GM21367 (cell line): Measurements from ENCODE around the gene CCDC127.
"Not testable (repeated sequence)": the region's sequence is repeated elsewhere in the genome, so short reads cannot be mapped to it uniquely, and the experiment has no call there.

Experiments used
- ATAC-seq: cut with Tn5 transposase; IDR thresholded peaks from one replicate; pipeline ENCODE4 v1.9.1; 2021; ENCODE audit not compliant: unreplicated experiment

Gene CCDC127, protein sequence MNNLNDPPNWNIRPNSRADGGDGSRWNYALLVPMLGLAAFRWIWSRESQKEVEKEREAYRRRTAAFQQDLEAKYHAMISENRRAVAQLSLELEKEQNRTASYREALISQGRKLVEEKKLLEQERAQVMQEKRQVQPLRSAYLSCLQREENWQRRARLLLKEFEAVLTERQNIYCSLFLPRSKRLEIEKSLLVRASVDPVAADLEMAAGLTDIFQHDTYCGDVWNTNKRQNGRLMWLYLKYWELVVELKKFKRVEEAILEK

DNA sequence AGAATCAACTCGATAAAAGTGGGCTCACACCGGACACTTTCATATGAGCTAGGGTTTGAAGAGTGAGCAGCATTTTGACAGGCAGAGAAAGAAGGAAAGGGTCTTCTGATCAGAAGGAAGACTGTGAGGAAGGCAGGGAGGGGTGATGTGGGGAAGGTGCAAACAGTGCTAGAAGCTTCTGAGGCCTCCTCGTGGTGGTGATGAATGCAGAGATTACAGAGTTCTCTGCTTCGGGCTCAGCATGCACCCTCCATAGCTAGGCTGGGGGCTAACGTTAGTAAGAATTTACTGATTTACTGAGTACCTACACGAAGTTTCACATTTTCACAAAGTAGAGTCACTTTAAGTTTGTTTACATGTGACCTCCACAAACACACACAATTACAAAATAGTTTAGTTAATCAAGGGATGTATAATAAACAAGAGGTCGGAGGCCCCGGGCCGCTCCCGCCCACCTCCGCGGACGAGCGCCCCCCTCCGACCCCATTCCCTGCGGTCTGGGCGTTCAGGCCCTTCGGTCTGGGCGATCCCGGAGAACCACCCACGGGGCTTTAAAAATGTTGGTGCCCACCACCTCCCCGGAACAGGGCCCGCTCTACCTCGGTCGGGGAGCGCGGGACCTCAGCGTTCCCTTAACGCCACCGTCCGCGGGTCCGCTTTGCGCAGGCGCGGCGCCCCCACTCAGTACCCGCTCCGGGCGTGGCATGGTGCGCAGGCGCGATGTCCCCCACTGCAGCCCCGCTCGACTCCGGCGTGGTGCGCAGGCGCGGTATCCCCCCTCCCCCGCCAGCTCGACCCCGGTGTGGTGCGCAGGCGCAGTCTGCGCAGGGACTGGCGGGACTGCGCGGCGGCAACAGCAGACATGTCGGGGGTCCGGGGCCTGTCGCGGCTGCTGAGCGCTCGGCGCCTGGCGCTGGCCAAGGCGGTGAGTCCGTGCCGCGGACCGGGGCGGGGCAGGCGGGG is at the start of gene CCDC127, which contains the start of gene SDHA:
TSS of gene CCDC127 (minus strand) at position 660 of the 963 bp plus-strand sequence. CDS start 1,304 bp downstream, outside the sequence.
TSS of gene SDHA (plus strand) at position 827 of the 963 bp plus-strand sequence. CDS start at position 863, 36 bp downstream.
- ATAC-seq = peak; percentile 59

DNA sequence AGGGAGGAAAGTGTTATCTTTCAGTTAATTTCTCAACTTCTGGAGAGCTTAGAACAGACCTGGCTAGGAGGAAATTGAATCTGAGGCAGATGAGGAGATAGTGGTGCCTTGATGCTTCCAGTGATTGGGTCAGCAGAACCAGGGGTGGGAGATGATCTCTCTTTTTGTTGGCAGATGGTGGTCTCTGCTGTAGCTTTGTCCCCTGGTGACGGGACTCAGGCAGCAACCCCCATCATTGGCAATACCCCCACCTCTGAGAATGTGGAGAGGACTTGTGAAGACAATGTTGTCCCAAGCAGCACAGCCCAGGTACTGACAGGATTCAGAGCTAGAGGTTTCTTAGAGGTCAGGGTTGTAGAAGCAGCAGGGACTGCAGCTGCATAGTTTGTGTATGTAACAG is 49.8 kb upstream of the CCDC127 start:
- ATAC-seq = no peak

DNA sequence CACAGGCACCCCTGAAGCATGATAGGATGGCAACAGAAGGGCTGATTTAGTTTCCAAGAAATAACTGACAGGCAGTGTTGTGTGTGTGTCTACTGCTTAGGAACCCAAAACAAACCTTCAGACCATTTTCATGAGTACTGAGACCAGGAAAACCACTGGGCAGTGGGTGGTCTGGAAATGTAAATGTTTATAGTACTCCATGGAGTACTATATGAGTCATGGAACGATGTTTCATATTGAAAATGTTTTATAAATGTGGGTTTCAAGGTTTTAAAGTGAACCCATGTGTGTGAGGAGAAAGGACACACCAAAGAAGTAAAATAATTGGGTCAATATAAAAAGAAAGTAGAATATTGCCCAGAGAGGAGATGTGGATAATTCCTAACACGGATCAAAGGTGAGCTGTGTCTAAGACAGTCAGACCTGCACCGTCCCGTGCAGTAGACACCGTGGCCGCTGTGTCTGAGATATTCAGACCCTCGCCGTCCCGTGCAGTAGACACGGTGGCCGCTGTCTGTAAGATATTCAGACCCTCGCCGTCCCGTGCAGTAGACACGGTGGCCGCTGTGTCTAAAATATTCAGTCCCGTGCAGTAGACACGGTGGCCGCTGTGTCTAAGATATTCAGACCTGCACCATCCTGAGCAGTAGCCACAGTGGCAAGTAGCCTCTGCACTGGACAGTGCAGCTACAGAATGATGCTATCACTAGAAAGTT is 48.5 kb upstream of the CCDC127 start:
- ATAC-seq = not testable (repeated sequence)

DNA sequence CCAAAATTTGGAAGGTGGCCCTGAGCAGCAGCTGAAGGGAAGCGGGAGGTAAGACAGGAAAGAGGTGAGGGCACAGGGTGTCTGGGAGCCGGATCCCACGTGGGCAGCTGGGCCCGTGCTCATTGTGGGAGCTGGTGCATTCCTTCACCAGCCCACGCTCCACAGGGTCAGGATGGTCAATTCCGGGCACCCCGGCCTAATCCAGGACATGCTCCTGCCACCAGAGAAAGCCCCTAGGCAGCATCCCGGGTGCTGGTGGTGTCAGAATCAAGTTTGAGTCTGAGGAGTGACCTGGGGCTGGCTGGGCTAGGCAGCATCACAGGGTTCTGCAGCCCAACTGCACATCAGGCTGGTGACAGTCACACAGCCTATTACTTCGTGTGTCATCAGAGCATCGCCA is 46.4 kb upstream of the CCDC127 start:
- no peak for ATAC-seq

DNA sequence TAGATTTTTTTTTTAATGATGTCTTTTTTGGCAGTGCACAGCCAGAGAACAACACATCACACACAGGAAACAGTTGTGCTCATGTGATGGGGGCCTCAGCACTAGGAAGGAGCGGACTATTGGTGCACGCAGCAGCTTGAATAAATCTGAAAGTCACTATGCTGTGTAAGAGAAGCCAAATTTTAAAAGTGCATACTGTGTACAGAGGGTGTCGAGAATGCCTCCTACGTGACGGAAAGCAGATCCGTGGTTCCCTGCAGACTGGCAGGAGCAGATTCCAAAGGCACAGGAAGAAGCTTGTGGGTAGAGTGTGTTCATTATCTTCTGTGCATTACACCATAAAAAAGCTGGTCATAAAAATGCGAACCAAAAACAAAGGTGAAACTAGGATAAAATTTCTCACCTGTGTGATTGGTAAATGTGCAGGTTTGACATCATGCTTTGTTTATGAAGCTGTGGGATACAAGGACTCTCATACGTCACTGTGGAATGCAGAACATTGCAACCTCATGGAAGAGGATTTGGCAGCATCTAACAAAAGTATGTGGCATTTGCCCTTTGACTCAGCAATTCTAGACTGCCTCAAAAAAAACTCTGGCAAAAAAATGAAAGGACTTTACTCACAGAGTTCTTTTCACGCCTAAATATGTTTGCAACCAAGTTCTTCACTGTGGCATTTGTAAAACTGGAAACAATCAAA is 45.5 kb upstream of the CCDC127 start:
- ATAC-seq = not testable (repeated sequence)

DNA sequence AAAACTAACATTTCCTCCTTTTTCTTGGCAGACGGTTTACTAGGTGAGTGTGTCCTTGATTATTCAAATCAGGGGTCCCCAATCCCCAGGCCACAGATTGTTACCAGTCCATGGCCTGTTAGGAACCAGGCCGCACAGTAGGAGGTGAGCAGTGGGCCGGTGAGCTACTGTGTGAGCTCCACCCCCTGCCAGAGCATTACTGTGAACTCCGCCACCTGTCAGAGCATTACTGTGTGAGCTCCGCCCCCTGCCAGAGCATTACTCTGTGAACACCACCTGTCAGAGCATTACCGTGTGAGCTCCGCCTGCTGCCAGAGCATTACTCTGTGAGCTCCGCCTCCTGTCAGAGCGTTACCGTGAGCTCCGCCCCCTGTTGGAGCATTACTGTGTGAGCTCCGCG is 39.2 kb upstream of the CCDC127 start:
- no peak for ATAC-seq

DNA sequence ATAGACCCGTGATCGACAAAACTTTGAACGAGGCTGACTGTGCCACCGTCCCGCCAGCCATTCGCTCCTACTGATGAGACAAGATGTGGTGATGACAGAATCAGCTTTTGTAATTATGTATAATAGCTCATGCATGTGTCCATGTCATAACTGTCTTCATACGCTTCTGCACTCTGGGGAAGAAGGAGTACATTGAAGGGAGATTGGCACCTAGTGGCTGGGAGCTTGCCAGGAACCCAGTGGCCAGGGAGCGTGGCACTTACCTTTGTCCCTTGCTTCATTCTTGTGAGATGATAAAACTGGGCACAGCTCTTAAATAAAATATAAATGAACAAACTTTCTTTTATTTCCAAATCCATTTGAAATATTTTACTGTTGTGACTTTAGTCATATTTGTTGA is 38.4 kb upstream of the CCDC127 start:
- ATAC-seq = not testable (repeated sequence)

DNA sequence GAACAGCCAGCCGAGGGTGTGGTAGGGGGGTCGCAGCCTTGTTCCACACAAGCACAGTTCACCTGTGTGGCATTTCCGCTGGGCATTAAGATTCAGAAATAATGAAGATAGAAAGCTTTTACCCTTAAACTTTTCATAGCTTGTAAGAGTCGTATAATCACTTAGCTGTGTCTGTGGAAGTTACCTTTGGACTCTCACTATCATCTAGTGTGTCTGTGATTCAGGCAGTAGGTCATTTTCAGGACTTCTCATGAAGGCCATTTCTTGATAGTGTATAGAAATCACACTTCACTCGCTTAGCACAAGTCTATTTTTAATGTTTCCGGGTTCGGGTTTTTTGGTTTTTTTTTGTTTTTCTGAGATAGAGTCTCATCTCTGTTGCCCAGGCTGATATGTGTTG is 37.2 kb upstream of the CCDC127 start:
- not testable (repeated sequence) for ATAC-seq

DNA sequence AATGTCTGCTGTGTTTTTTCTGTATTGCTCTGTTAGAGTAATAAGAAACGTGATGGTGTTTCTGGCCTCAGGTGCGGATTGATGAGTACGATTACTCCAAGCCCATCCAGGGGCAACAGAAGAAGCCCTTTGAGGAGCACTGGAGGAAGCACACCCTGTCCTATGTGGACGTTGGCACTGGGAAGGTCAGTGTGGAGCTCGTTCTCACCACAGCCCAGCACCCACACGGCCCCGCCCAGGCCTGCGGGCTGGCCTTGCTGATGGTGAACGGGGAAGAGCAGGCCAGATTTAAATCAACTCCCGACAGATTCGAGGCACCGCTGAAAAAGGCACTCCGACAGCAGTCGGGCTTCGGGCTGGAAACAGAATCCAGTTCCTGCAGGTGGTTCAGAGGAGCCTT is 36.4 kb upstream of the CCDC127 start:
- ATAC-seq = not testable (repeated sequence)

DNA sequence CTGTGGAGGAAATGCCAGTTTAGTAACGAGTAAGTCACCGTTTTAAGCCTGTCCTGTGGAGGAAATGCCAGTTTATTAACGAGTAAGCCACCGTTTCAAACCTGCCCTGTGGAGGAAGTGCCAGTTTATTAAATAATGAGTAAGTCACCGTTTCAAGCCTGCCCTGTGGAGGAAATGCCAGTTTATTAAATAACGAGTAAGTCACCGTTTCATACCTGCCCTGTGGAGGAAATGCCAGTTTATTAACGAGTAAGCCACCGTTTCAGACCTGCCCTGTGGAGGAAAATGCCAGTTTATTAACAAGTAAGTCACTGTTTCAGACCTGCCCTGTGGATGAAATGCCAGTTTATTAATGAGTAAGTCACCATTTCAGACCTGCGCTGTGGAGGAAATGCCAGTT is 34.6 kb upstream of the CCDC127 start:
- no peak for ATAC-seq

DNA sequence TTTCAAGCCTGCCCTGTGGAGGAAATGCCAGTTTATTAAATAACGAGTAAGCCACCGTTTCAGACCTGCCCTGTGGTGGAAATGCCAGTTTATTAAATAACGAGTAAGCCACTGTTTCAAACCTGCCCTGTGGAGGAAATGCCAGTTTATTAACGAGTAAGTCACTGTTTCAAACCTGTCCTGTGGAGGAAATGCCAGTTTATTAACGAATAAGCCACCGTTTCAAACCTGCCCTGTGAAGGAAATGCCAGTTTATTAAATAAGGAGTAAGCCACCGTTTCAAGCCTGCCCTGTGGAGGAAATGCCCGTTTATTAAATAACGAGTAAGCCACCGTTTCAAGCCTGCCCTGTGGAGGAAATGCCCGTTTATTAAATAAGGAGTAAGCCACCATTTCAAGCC is 34.0 kb upstream of the CCDC127 start:
- not testable (repeated sequence) for ATAC-seq

DNA sequence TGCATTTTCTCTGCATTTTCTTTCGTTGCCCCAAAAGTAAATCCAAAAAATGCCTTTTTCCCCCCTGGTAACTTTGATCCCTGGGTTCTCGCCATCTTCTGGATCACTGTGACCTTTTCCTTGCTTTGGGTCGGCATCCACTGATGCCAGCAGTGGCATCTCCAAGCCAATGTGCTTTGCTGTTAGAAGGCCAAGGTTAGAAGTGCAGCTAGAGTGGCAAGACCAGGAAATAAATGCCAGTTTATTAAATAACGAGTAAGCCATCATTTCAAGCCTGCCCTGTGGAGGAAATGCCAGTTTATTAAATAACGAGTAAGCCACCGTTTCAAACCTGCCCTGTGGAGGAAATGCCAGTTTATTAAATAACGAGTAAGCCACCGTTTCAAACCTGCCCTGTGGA is 33.6 kb upstream of the CCDC127 start:
- ATAC-seq = not testable (repeated sequence)

DNA sequence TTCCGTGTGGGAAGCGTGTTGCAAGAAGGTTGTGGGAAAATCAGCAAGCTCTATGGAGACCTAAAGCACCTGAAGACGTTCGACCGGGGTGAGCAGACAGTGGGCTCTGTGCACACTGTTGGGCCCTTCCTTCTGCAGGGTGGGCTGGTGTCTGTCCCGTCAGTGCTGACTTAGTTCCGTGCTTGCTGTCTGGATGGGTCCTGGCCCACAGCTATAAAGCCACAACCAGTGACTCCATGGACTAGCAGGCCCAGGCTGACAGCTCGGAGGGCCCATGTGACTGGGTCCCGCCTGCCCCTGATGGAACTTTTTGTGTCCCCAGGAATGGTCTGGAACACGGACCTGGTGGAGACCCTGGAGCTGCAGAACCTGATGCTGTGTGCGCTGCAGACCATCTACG is 33.1 kb upstream of the CCDC127 start:
- not testable (repeated sequence) for ATAC-seq

DNA sequence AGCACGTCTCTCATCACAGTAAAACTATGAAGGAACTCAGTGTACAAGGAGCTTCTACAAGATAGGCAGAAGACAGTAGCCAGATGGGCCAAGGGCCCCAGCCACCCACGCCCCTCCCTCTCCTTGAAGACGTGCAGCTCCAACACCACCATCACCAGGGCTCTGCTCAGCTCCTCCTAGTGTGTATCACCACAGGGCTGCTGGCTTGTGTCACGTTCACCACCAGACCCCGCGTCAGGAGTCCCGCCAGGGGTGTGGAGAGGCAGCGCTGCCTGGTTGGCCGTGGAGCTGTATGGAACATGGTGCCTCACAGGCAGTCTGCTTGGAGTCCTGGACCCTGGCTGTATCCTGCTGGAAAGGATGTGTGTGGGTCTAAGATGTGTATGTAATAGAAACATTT is 32.4 kb upstream of the CCDC127 start:
- ATAC-seq = not testable (repeated sequence)

DNA sequence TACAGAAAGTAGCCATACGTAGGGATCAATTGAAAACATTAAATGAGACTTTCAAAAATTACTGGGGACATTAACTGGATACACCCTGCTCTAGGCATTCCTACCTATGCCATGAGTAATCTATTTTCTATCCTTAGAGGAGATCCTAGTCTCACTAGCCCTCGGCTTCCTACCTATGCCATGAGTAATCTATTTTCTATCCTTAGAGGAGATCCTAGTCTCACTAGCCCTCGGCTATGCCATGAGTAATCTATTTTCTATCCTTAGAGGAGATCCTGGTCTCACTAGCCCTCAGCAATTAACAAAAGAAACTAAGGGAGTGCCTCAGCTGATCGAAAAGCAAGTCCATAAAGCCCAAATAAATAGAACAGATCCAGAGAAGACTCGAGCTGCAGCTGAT is 27.8 kb upstream of the CCDC127 start:
- ATAC-seq = not testable (repeated sequence)

DNA sequence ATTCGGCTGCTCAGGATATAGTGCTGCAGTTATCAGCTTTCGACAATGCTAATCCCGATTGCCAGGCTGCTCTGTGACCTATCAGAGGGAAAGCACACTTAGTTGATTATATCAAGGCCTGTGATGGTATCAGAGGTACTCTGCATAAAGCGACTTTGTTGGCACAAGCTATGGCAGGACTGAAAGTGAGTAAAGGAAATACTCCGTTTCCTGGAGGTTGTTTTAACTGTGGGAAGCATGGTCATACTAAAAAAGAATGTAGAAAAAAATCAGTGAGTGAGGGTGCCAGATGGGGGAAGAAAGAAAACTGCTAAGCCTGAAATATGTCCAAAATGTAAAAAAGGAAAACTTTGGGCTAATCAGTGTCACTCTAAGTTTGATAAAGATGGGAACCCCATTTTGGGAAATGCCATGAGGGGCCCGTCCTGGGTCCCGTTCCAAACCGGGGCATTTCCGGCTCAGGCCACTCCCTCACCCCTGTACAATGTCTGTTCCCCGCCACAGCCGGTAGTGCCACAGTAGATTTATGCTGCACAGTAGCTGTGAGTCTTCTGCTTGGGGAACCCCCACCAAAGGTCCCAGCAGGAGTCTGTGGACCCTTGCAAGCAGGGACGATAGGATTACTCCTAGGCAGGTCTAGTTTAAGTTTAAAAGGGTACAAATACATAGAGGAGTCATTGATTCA is 25.9 kb upstream of the CCDC127 start:
- not testable (repeated sequence) for ATAC-seq

DNA sequence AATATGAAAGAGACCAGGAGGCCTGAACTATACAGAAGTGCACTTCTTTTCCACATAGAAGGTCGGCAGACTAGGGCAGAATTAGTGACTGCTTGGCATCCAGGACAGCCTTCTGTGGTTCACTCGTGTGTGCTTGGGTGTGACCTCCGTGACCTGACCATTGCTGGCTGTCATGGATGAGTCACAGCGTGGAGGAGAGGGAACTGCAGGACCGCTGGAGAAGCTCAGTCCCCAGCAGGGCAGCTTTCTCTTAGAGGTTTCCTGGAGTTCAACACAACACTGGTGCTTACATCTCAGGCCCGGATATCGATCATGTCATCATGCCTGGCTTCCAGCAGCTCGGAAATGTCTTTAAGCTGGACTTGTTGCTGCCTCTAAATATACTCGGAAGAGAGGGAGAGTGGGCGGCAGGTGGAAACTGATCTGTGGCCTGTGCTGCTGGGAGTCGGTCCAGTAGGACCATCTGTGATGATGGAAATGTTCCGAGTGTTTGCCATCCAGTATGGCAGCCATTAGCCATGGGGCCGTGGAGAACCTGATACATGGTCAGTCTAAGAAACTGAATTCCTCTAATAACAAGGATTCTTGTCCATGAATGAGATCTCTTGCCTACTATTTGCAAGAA is 23.2 kb upstream of the CCDC127 start:
- ATAC-seq = not testable (repeated sequence)

DNA sequence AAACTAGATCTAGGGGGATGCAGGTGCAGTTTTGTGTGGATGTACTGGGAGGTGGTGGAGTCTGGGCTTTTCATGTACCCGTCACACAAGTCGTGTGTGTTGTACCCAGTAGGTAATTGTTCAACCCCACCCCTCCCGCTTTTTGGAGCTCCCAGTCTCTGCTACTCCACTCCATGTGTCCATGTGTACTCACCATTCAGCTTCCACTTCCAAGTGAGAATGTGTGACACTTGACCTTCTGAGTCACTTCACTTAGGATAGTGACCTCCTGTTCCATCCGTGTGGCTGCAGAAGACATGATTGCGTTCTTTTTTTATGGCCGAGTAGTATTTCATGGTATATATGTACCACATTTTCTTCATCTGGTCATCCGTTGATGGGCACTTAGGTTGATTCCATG is 22.6 kb upstream of the CCDC127 start:
- ATAC-seq = not testable (repeated sequence)

DNA sequence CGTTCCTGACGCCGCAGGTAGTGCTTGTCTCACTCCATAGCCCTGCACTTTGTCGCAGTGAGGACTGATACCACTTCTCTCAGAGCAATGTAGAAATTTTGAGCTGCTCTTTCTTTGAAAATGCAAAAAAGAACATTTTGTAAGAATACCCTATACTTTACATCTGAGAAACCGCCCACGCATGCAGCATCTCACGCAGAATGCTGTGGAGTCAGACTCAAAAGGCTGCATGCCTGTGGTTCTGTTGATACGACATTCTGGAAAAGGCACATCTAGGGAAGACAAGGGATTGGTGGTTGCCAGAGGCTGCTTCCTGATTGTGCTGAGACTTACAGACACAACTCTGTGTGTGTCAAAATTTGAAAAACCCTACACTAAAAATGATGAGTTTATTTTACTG is 20.0 kb upstream of the CCDC127 start:
- not testable (repeated sequence) for ATAC-seq
